ENCODE results near the gene MRPS27. TPM values are rescaled to one million over a fixed set of nuclear protein-coding genes. Genes with fewer than 3 reads are reported as not detected.
A peak's percentile ranks its signal among the peaks of the same experiment; 100 is the strongest.

MRPS27 gene
- polyA plus RNA-seq, 2 of the 4 experiments (the other 2 are of a cell fraction) = 81.0 to 141 TPM

DNA sequence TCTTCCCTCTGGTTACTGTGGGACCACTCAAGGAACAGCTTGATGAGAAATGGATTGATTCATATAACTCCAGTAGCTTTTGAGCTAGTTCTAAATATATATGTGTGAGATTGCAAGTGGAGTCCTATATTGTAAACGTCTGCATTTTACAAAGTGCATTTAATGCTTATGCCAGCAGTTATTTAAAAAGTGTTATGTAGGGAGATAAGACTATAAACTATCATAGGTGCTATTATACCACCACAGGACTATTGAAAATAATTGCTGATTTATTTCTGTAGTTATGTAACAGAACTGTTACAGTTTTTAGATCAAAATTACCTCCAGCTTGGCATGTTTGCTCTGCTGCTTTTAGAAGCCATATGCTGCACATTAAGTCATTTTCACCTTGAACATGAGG, 36.3 kb upstream of the MRPS27 start:
- no peaks in the 10 kb centered on the region for H3K9me3 ChIP-seq
- POLR2A ChIA-PET = no interaction called here
- H3K27ac ChIP-seq = no peak overlapping the region; a peak in 1 of 6 replicates
- CTCF ChIA-PET = interaction anchor here (0.6 to 3.0 kb wide), 15 partner anchors 10 to 862 kb away, joined by 3 to 31 read pairs (median 3); partner anchors contain the start of genes MRPS27 and PTCD2
- no peak overlapping the region for H3K4me2 ChIP-seq
- peaks cover 15% of the 10 kb centered on the region for H3K4me1 ChIP-seq
- WGBS (ENCODE audit: missing lambda C conversion rate) = 95% methylated on average over 1 of the region's 1 CpG
- no peak overlapping the region for H3K4me3 ChIP-seq
- FAIRE-seq (no peak), ATAC-seq (no peak), DNase-seq (ENCODE audit: low read depth in 1 of 2, low spot score in 1 of 2) (no peak)
- TF ChIP-seq MAFK (IDR thresholded peaks at IDR 0.05; ENCODE audit: partially characterized antibody) (peak; percentile 50), EHF (CRISPR knock-in tag; IDR thresholded peaks at IDR 0.05) (no peak)

DNA sequence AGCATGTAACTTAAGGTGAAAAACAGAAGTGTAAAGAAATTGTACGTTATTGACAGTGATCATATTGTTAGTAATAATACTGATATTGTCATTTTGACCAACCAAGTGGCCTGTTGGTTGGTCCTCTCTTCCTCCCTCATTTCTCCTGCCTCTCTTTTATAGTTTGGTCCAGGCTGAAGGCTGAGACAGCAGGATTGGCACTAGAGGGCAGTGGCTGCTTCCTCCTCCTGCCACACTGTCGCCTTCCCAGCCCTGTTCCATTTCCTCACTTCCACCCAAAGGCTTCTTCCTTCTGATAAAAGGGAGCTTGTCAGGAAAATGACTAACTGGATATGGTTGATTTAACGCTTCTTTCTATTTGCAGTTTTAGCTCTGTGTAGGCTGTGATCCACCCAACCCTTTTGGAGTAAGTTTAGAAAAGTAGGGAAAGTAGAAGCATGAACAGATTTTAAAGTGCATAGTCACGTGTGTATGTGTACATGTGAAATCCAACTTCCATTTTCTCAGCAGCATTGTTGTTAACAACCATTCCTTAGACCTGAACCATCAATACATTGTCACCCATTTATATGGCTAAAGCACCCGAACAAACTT, 35.8 kb upstream of the MRPS27 start:
- POLR2A ChIA-PET = no interaction called here
- no peak overlapping the region for H3K4me3 ChIP-seq
- peak; percentile 49 for FAIRE-seq
- CTCF ChIA-PET = interaction anchor here (0.6 to 3.0 kb wide), 13 partner anchors 9 to 862 kb away, joined by 3 to 31 read pairs (median 3); no protein-coding TSS in a partner anchor
- WGBS (ENCODE audit: missing lambda C conversion rate) = 77% methylated on average over 5 of the region's 5 CpGs
- peak overlapping the region in 1 of 2 experiments; percentile 29; a peak in 2 of 6 replicates for H3K27ac ChIP-seq
- TF ChIP-seq KDM1A (IDR thresholded peaks at IDR 0.05; ENCODE audit: low read depth) = no peak
- TF ChIP-seq CEBPB (IDR thresholded peaks at IDR 0.05) = no peak
- no peak for TF ChIP-seq MAZ (IDR thresholded peaks at IDR 0.05; ENCODE audit: borderline replicate concordance, low read depth, low read length)
- TF ChIP-seq, protein P1, sequence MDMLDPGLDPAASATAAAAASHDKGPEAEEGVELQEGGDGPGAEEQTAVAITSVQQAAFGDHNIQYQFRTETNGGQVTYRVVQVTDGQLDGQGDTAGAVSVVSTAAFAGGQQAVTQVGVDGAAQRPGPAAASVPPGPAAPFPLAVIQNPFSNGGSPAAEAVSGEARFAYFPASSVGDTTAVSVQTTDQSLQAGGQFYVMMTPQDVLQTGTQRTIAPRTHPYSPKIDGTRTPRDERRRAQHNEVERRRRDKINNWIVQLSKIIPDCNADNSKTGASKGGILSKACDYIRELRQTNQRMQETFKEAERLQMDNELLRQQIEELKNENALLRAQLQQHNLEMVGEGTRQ (IDR thresholded peaks at IDR 0.05) = no peak
- TF ChIP-seq BHLHE40 (IDR thresholded peaks at IDR 0.05; ENCODE audit: low read depth, low read length) = no peak
- TF ChIP-seq, protein P2, sequence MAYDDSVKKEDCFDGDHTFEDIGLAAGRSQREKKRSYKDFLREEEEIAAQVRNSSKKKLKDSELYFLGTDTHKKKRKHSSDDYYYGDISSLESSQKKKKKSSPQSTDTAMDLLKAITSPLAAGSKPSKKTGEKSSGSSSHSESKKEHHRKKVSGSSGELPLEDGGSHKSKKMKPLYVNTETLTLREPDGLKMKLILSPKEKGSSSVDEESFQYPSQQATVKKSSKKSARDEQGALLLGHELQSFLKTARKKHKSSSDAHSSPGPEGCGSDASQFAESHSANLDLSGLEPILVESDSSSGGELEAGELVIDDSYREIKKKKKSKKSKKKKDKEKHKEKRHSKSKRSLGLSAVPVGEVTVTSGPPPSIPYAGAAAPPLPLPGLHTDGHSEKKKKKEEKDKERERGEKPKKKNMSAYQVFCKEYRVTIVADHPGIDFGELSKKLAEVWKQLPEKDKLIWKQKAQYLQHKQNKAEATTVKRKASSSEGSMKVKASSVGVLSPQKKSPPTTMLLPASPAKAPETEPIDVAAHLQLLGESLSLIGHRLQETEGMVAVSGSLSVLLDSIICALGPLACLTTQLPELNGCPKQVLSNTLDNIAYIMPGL (CRISPR knock-in tag; IDR thresholded peaks at IDR 0.05; ENCODE audit: borderline replicate concordance) = no peak
- no peak for TF ChIP-seq HOXA7 (CRISPR knock-in tag; IDR thresholded peaks at IDR 0.05)
- TF ChIP-seq ESRRA (IDR thresholded peaks at IDR 0.05; ENCODE audit: borderline replicate concordance, low read length) = no peak
- TF ChIP-seq FOSL2 (IDR thresholded peaks at IDR 0.05) = no peak
- no peak for TF ChIP-seq FOSL2 (CRISPR knock-in tag; IDR thresholded peaks at IDR 0.05)
- no peak for TF ChIP-seq FOXS1 (CRISPR knock-in tag; IDR thresholded peaks at IDR 0.05)
- no peak for TF ChIP-seq CBX2 (IDR thresholded peaks at IDR 0.05; ENCODE audit: borderline replicate concordance, low read depth)
- no peak for TF ChIP-seq CHD4 (IDR thresholded peaks at IDR 0.05; ENCODE audit: borderline replicate concordance)
- peak; percentile 63 for TF ChIP-seq SMC3 (IDR thresholded peaks at IDR 0.05)
- TF ChIP-seq RCOR1 (IDR thresholded peaks at IDR 0.05; ENCODE audit: low read depth, low read length) = no peak
- TF ChIP-seq HEYL (CRISPR knock-in tag; IDR thresholded peaks at IDR 0.05) = no peak
- peak; percentile 67 to 74 for TF ChIP-seq RAD21 (conservative IDR thresholded peaks at IDR 0.05 in 1 of 2, IDR thresholded peaks at IDR 0.05 in 1 of 2)
- no peak for TF ChIP-seq MYC (IDR thresholded peaks at IDR 0.05; ENCODE audit: borderline replicate concordance, low read length)
- TF ChIP-seq TFCP2L1 (CRISPR knock-in tag; IDR thresholded peaks at IDR 0.05) = no peak
- TF ChIP-seq GATA3 (IDR thresholded peaks at IDR 0.05; ENCODE audit: borderline replicate concordance) = no peak
- no peak for TF ChIP-seq ZFP36 (IDR thresholded peaks at IDR 0.05; ENCODE audit: borderline replicate concordance, partially characterized antibody)
- TF ChIP-seq, protein P3, sequence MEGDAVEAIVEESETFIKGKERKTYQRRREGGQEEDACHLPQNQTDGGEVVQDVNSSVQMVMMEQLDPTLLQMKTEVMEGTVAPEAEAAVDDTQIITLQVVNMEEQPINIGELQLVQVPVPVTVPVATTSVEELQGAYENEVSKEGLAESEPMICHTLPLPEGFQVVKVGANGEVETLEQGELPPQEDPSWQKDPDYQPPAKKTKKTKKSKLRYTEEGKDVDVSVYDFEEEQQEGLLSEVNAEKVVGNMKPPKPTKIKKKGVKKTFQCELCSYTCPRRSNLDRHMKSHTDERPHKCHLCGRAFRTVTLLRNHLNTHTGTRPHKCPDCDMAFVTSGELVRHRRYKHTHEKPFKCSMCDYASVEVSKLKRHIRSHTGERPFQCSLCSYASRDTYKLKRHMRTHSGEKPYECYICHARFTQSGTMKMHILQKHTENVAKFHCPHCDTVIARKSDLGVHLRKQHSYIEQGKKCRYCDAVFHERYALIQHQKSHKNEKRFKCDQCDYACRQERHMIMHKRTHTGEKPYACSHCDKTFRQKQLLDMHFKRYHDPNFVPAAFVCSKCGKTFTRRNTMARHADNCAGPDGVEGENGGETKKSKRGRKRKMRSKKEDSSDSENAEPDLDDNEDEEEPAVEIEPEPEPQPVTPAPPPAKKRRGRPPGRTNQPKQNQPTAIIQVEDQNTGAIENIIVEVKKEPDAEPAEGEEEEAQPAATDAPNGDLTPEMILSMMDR (IDR thresholded peaks at IDR 0.05) = peak; percentile 60
- TF ChIP-seq EHF (CRISPR knock-in tag; IDR thresholded peaks at IDR 0.05) = no peak
- TF ChIP-seq, protein P4, sequence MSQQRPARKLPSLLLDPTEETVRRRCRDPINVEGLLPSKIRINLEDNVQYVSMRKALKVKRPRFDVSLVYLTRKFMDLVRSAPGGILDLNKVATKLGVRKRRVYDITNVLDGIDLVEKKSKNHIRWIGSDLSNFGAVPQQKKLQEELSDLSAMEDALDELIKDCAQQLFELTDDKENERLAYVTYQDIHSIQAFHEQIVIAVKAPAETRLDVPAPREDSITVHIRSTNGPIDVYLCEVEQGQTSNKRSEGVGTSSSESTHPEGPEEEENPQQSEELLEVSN (IDR thresholded peaks at IDR 0.05; ENCODE audit: borderline replicate concordance, low read depth) = no peak
- H3K9me3 ChIP-seq = no peaks in the 10 kb centered on the region
- H3K4me1 ChIP-seq = peaks cover 15% of the 10 kb centered on the region
- peak; percentile 26 to 50 for DNase-seq (ENCODE audit: low read depth in 1 of 2, low spot score in 1 of 2)
- peak; percentile 89 to 94 for ATAC-seq
- no peak overlapping the region for H3K4me2 ChIP-seq
